ENCODE measurements around the gene ZNF473.

DNA sequence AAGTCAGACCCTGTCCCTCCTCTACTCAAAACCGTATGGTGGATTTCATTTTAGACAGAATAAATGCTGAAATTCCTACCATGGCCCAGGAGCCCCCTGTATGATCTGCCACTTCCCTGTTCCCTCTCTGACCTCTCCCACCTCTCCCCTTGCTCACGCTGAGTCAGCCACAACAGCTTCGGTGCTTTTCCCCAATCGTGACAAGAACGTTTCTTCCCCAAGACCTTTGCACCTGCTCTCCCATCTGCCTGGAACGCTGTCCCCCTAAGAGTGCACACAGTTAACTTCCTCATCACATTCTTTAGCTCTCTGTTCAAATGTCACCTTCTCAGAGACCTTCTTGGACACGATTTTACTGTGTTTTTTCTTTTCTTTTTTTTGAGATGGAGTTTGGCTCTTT lies 3.0 kb upstream of the ZNF473 start:
- TF ChIP-seq, protein P1, sequence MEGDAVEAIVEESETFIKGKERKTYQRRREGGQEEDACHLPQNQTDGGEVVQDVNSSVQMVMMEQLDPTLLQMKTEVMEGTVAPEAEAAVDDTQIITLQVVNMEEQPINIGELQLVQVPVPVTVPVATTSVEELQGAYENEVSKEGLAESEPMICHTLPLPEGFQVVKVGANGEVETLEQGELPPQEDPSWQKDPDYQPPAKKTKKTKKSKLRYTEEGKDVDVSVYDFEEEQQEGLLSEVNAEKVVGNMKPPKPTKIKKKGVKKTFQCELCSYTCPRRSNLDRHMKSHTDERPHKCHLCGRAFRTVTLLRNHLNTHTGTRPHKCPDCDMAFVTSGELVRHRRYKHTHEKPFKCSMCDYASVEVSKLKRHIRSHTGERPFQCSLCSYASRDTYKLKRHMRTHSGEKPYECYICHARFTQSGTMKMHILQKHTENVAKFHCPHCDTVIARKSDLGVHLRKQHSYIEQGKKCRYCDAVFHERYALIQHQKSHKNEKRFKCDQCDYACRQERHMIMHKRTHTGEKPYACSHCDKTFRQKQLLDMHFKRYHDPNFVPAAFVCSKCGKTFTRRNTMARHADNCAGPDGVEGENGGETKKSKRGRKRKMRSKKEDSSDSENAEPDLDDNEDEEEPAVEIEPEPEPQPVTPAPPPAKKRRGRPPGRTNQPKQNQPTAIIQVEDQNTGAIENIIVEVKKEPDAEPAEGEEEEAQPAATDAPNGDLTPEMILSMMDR (IDR thresholded peaks at IDR 0.05; ENCODE audit: low read depth, low read length) = no peak
- no peak for TF ChIP-seq MYC (IDR thresholded peaks at IDR 0.05; ENCODE audit: low read depth, low read length)
- no peak for TF ChIP-seq POLR2A (IDR thresholded peaks at IDR 0.05; ENCODE audit: extremely low read depth, insufficient read length)

All from NB4 (cell line).